Measurements from ENCODE around the gene CFAP74. TPM values are rescaled to one million over a fixed set of nuclear protein-coding genes. Genes with fewer than 3 reads are reported as not detected.

CFAP74 gene
- total RNA-seq, 2 donors from 2014 or later, result not detected

- Histone ChIP-seq H3K9me3 (no peaks in the 10 kb centered on the region), H3K27me3 (replicated peaks; ENCODE audit: insufficient read depth) (no peaks in the 10 kb centered on the region), H3K27ac (no peak overlapping the region), H3K4me1 (ENCODE audit: control insufficient read depth in 1 of 2, low read depth in 2 of 2) (no peaks in the 10 kb centered on the region), H3K36me3 (no peaks in the 10 kb centered on the region), H3K4me3 (no peak overlapping the region)
- TF ChIP-seq, protein P1, sequence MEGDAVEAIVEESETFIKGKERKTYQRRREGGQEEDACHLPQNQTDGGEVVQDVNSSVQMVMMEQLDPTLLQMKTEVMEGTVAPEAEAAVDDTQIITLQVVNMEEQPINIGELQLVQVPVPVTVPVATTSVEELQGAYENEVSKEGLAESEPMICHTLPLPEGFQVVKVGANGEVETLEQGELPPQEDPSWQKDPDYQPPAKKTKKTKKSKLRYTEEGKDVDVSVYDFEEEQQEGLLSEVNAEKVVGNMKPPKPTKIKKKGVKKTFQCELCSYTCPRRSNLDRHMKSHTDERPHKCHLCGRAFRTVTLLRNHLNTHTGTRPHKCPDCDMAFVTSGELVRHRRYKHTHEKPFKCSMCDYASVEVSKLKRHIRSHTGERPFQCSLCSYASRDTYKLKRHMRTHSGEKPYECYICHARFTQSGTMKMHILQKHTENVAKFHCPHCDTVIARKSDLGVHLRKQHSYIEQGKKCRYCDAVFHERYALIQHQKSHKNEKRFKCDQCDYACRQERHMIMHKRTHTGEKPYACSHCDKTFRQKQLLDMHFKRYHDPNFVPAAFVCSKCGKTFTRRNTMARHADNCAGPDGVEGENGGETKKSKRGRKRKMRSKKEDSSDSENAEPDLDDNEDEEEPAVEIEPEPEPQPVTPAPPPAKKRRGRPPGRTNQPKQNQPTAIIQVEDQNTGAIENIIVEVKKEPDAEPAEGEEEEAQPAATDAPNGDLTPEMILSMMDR (IDR thresholded peaks at IDR 0.05), result no peak
- ATAC-seq (ENCODE audit: insufficient number of reproducible peaks, low FRiP score, low read depth) (no peak), DNase-seq (ENCODE audit: low spot score) (no peak)
These were observed 36.4 kb downstream of the CFAP74 start for GRCh38 chr1:1967151-1967550.

DNA sequence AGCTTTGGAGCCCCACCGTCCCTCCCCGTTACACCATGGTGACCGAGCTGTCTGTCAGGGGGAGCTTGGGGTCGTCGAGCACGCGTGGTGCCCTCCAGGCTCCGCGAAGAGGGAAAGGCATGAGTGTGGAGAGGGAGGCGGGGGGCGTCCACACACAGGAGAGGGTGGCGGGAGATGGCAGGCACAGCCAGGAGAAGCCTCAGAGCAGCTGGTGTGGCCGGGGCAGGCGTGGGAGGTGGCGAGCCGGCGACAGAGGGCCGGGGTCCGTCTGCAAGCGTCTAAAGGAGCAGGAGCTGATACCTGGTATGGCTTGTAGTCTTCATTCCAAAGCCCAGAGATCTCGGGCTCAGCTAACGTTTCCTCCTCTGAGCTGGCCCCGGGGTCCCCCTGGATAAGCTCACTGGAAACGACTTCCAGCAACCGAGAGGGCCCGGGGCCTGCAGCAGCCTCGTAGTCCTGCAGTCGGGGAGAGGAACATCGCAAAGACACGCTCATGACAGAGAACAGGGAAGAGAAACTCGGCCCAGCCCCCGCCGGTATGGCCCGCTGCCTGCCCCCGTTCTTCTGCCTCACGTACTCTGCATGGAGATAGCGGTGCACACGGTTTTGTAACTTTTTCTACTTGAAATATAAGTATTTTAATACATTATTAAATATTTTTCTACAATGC is 37.4 kb downstream of the CFAP74 start:
- H3K4me3 ChIP-seq, result no peak overlapping the region
- ATAC-seq (ENCODE audit: insufficient number of reproducible peaks, low FRiP score, low read depth) (no peak), DNase-seq (ENCODE audit: low spot score) (no peak)
- no peaks in the 10 kb centered on the region for H3K9me3 ChIP-seq
- TF ChIP-seq, protein P1 (IDR thresholded peaks at IDR 0.05), result no peak
- H3K36me3 ChIP-seq, result no peaks in the 10 kb centered on the region
- no peak overlapping the region for H3K27ac ChIP-seq
- no peaks in the 10 kb centered on the region for H3K4me1 ChIP-seq (ENCODE audit: control insufficient read depth in 1 of 2, low read depth in 2 of 2)
- no peaks in the 10 kb centered on the region for H3K27me3 ChIP-seq (replicated peaks; ENCODE audit: insufficient read depth)

- no peaks in the 10 kb centered on the region for H3K9me3 ChIP-seq
- no peak for ATAC-seq (ENCODE audit: insufficient number of reproducible peaks, low FRiP score, low read depth)
These were observed 38.0 kb downstream of the CFAP74 start for GRCh38 chr1:1965546-1965945.

GRCh38 chr1:1964811-1965210 is 38.8 kb downstream of the CFAP74 start:
- ATAC-seq (ENCODE audit: insufficient number of reproducible peaks, low FRiP score, low read depth) (no peak), DNase-seq (ENCODE audit: low spot score) (no peak)
- H3K27me3 ChIP-seq (replicated peaks; ENCODE audit: insufficient read depth), result peaks cover 5% of the 10 kb centered on the region
- no peak overlapping the region for H3K4me3 ChIP-seq
- TF ChIP-seq, protein P1 (IDR thresholded peaks at IDR 0.05), result no peak
- H3K27ac ChIP-seq, result no peak overlapping the region
- H3K36me3 ChIP-seq, result no peaks in the 10 kb centered on the region
- peaks cover 4 to 8% of the 10 kb centered on the region in 2 donors for H3K4me1 ChIP-seq (ENCODE audit: control insufficient read depth in 1 of 2, low read depth in 2 of 2)
- no peaks in the 10 kb centered on the region for H3K9me3 ChIP-seq

More at GRCh38 chr1:1965546-1965945, 38.0 kb downstream of the CFAP74 start:
- TF ChIP-seq, protein P1 (IDR thresholded peaks at IDR 0.05), result no peak
- Histone ChIP-seq H3K36me3 (no peaks in the 10 kb centered on the region), H3K27ac (no peak overlapping the region), H3K27me3 (replicated peaks; ENCODE audit: insufficient read depth) (peaks cover under 1% of the 10 kb centered on the region), H3K4me1 (ENCODE audit: control insufficient read depth in 1 of 2, low read depth in 2 of 2) (peaks cover 0 to under 1% of the 10 kb centered on the region in 2 donors), H3K4me3 (no peak overlapping the region)
- DNase-seq (ENCODE audit: low spot score), result no peak

- DNase-seq (ENCODE audit: low spot score) (no peak), ATAC-seq (ENCODE audit: insufficient number of reproducible peaks, low FRiP score, low read depth) (no peak)
- no peak overlapping the region for H3K4me3 ChIP-seq
- TF ChIP-seq, protein P1 (IDR thresholded peaks at IDR 0.05), result no peak
- no peaks in the 10 kb centered on the region for H3K36me3 ChIP-seq
- H3K27ac ChIP-seq, result no peak overlapping the region
- H3K9me3 ChIP-seq, result no peaks in the 10 kb centered on the region
- H3K4me1 ChIP-seq (ENCODE audit: control insufficient read depth in 1 of 2, low read depth in 2 of 2), result peaks cover 5 to 11% of the 10 kb centered on the region in 2 donors
- peaks cover 5% of the 10 kb centered on the region for H3K27me3 ChIP-seq (replicated peaks; ENCODE audit: insufficient read depth)
These were observed 40.0 kb downstream of the CFAP74 start for GRCh38 chr1:1963570-1963969.

Measured in thoracic aorta (tissue), 2 donors.